ENCODE results near the gene PRCD.
A peak's percentile ranks its signal among the peaks of the same experiment; 100 is the strongest.

PRCD gene

GRCh38 chr17:76542566-76542971, 2.7 kb downstream of the PRCD start:
- DNase-seq, result no peak

DNA sequence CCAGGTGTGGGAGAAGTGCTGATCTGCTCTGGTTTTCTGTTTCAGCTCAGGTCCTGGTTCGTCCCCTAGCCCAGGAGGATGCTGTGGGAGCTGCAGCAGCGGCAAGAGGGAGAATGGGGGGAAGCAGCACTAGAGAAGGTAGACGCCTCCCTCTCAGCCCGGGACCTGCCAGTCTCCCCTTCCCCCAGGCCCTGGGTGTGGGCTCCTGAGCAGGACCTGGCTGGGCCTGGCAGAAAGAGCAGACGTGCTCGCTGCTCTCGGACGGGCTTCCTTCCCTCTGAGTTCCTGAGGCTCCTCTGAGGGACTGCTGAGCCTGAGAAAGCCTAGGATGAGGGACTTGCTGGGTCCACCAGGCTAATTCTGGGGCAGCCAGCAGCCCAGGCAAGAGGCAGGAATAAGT, 3.1 kb downstream of the PRCD start:
- no peak for DNase-seq

- DNase-seq, result no peak
Observed at GRCh38 chr17:76543482-76543825, 3.6 kb downstream of the PRCD start.

DNA sequence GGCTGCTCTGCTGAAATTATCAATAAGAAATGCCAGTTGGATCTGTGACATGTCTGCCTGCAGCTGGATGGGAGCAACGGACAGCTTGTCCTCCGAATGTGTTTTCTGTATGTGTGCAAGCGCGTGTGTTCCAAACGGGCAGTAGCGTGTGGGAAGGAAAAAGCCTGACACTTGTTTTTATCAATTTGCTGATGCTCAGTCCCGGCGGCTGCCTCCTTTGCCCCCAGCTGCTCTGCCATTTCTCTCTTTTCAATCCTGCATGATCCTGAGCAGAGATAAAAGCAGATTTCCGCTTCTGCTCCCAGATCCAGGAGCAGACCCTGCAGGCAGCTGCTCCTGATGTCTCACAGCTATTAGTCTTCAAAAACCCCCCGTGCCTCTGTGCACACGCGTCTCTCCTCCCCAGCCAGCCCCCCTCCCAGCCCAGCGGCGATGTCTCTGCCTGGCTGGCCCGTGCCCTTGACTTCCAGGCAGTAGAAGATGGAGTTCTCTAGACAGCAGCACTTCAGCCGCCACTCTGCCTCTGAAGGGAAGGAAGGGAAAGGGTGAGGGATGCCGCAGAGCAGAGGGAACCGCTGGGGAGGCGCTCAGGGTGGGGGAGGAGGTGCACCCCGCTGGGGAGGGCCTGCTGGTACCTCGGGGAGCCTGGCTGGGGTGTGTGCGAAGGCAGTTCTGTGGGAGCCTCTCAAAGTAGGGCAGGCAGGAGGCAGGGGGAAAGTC, 4.1 kb downstream of the PRCD start:
- DNase-seq, result no peak

DNA sequence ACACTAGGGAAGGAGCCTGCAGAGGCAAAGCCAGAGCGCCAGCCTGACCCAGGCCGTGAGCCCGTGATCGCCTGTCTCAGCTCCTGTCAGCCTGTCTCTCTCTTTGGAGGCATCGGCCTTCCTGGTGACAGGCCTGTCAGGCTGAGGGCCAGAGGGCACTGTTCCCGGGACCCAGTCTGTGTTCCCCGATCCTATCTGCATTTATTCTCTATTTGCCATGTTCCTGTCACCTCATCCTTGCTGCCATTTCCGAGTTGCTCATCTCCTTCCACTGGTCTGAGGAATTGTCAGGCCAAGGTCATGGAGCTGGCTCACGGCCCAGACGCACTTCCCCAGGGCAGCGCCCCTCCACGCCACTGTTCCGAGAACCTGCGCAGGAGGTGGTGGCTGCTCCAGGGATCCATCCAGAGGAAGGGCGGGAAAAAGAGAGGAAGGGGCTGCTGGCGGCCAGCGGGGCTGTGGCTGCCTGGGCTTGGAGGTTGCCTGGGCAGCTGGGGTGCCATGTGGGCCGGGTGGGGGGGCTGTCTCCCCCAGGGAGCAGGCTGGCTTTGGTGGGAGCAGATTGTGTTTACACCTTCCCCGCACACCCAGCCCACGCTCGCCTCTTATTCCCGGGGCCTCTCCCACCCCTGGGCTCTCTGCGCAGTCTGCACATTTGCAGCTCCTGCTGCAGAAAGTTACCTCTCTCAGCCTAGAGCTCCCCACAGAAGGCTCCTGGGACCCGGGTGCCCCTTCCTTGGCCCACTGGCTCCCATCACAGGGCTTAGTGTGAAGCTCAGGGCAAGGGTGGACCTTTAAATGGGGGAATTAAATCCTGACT, 4.9 kb downstream of the PRCD start:
- DNase-seq, result no peak

DNA sequence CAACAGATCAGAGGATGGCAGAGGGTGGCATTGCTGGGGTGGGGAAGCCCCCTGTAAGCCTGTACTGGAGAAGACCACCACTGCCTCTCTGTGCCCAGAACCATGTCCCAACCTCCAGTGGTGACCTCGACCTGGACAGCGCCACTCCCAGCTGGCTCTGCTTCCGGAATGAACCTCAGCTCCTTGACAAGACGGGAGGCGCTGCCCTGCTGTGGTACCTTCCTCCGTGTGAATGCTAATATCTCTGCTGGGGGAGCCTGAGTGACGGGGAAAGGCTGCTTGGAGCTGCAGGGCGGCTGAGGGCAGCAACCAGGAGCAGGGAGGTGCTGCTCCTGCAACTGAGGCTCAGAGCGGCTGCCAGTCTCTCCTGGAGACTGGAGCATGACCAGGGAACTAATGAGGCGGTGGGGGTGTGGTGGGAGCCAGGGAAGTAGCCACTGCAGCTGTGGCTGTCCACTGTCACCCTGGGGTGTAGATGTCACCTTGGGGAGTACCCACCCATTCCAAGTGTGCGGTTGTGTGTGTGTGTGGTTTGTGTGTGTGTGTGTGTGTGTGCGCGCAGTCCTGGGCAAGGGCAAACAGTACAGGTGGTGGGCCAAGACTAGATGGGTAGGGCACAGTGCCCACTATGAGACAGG, 6.2 kb downstream of the PRCD start:
- DNase-seq, result no peak

- DNase-seq, result no peak
Observed at GRCh38 chr17:76546556-76547182, 6.8 kb downstream of the PRCD start.

DNA sequence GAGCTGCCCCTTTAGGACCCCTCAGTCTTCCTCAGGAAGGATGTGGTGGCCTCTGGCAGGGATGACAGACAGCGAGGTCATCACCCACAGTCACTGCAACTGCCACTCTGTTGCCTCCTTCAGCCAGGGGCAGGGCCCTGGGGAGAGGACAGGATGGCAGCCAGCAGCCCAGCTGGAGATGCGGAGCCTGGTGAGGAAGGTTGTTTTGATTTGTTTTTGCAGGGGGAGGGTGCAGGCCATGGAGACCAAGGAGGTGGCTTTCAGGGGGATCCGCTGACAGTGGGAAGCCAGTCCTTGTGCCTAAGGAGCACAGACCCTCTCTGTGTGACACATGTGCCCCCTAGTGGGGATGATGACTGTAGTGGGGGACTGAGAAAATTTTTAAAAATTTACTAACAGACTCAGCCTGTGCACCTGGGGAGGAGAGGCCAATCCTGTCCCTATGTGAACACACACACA, 7.4 kb downstream of the PRCD start:
- peak; percentile 81 for DNase-seq

GRCh38 chr17:76547642-76548202, 7.9 kb downstream of the PRCD start:
- DNase-seq, result no peak

DNA sequence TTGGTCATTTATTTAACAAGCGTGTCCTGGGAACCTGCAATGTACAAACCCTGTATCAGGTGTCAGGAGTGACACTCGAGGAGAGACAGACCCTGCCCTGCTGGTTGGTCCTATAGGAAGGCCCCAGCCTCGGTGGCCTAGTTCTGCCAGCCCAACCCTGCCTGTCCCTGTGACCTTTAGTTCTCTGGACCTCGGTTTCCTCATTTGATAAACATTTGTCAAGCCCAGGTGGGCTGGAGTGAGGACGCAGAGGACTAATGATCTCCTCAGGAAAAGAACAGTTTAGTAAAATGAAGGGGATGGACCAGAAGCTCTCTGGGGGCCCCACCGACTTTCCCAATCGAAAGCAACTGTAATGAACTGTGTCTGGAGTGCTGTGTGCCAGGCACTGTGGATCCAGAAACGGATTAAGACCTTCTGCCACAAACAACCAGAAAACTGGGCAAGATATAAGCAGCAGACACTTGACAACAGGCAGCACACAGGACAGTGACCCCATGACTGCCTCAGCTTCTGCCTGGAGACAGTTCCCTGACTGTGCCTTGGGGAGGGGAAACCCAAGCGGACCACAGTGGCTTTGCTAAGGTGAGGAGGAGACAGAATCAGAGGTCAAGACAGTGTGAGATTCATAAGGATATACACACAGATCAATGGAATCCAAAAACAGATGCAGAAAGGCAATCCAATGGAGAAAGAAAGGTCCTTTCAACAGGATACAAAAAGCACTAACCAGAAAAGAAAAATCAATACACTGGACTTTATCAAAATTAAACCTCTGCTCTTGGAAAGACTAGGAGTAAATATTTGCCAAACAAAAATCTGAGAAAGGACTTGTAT, 8.8 kb downstream of the PRCD start:
- DNase-seq, result no peak

DNA sequence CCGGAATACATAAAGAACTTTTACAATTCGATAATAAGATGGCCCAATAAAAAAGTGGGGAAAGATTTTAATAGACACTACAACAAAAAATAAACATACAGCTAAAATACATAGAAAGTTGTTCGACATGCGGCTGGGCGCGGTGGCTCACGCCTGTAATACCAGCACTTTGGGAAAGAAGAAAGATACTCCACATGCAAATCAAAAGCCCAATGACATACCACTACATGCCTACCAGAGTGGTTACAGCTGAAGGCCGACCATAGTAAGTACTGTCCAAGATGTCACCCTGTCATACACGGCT, 9.3 kb downstream of the PRCD start:
- DNase-seq, result no peak

GRCh38 chr17:76549539-76549938, 9.7 kb downstream of the PRCD start:
- no peak for DNase-seq

GRCh38 chr17:76550712-76551615, 11.1 kb downstream of the PRCD start:
- peak; percentile 75 for DNase-seq

DNA sequence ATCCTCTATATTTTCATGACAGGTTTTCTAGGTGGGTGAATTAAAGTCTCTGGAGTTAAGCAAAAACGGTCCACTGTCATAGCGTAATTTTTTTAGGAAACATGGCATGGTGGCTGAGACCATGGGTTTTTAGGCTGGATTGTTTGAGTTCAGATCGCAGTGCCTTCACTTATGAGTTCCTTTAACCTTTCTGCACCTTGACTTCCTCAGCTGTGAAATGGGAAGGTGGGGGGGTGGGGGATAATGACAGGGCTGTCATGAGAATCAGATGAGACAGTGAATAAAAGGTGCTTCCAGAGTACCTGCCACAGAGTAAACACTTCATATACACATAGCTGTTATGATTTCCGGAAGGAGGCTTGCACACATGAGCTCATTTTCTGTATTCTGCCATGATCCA, 11.8 kb downstream of the PRCD start:
- no peak for DNase-seq

DNA sequence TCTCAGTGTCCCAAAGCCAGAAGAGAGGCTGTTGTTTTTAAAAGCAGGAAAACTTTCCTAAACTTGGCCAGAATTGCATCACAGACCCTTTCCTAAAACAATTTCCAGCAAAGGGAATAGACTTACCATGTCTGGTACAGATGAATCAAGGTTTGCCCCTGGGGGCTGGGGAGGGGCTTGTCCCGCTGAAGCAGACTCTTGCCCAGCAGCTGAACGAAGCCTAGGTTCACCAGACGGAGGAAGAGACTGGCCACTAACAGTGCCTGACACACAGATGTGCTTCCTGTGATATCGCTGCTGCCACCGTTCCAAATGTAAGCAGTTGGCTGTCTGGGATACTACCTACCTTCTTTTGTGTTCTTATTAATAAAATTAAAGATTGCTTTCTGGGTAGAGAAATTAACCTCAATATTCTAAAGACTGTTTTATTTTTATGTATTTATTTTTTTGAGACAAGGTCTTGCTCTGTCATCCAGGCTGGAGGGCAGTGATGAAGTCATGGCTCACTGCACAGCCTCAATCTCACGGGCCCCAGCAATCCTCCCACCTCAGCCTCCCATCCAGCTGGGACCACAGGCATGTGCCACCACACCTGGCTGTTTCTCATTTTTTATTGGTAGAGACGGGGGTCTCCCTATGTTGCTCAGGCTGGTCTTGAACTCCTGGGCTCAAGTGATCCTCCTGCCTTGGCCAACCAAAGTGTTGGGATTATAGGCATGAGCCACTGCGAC, 13.5 kb downstream of the PRCD start:
- DNase-seq, result no peak

DNA sequence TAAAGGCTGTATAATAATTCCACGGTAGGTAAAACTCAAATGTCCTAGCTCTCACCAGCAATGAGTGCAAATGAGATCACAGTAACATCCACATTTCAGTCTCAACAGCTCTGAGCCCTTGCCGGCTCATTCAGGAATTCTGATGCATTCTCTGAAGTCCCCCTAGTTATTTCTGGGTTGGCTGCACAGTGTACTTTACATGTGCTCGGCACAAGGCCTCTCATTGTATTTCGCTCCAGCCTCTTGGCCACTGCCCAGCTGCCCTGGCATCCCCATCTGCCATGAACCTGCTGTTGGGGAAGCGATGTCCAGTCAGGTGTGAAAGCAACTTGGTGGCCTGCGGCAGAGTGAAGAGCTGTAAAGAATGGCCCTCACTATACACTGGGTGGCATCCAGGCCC, 14.3 kb downstream of the PRCD start:
- no peak for DNase-seq

GRCh38 chr17:76556765-76557367, 17.0 kb downstream of the PRCD start:
- DNase-seq, result peak; percentile 85

- peak; percentile 98 for DNase-seq
Observed at GRCh38 chr17:76557368-76558197, 17.7 kb downstream of the PRCD start.
